OCI-LY7 (cell line): ENCODE measurements around the gene B3GALT6.

Experiments
- EZH2phosphoT487 ChIP-seq: fragments of 200-600 bp; sonication (generic); IDR thresholded peaks from 2 replicates; pipeline ENCODE4 v1.6.1; 2018; ENCODE audit warnings: low read depth, borderline replicate concordance, mild to moderate bottlenecking, mixed run types, antibody characterized with exemption, low read length, moderate library complexity, mixed read lengths
- TF ChIP-seq, protein P1 (sequence below): fragments of 200-600 bp; sonication (generic); conservative IDR thresholded peaks from 2 replicates; pipeline ENCODE4 v1.5.1; 2014; ENCODE audit warnings: mild to moderate bottlenecking, antibody characterized with exemption, low read length, moderate library complexity, mixed read lengths

DNA sequence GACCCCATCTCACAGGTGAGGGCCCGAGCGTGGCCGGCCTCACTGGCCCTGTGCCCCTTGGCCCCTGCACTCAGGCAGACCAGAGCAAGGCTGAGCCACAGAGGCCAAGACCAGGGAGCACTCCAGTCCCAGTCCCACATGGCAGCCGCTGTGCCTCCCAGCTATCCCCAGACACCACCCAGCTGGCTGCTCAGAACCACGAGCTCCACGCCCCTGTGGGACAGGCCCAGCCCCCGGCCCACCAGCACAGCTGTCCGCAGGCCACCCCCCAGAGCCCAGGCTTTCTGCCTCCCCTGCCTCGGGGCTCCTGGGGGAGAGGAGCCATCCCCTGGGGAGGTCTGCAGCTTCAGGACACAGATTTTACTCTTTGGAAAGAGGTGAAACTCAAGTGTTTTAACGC is 23.6 kb downstream of the B3GALT6 start:
- TF ChIP-seq, protein P1, sequence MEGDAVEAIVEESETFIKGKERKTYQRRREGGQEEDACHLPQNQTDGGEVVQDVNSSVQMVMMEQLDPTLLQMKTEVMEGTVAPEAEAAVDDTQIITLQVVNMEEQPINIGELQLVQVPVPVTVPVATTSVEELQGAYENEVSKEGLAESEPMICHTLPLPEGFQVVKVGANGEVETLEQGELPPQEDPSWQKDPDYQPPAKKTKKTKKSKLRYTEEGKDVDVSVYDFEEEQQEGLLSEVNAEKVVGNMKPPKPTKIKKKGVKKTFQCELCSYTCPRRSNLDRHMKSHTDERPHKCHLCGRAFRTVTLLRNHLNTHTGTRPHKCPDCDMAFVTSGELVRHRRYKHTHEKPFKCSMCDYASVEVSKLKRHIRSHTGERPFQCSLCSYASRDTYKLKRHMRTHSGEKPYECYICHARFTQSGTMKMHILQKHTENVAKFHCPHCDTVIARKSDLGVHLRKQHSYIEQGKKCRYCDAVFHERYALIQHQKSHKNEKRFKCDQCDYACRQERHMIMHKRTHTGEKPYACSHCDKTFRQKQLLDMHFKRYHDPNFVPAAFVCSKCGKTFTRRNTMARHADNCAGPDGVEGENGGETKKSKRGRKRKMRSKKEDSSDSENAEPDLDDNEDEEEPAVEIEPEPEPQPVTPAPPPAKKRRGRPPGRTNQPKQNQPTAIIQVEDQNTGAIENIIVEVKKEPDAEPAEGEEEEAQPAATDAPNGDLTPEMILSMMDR: no peak
- no peak for TF ChIP-seq EZH2phosphoT487
